CD4-positive, alpha-beta T cell treated with Interleukin-12 subunit alpha and Interleukin-12 subunit beta, for 1 hour (primary cell): ENCODE measurements around the gene ALG12.

Experiments used
- DNase-seq: peaks from one replicate; pipeline ENCODE4 v3.0.0-alpha.2; 2020

The ALG12 gene

DNA sequence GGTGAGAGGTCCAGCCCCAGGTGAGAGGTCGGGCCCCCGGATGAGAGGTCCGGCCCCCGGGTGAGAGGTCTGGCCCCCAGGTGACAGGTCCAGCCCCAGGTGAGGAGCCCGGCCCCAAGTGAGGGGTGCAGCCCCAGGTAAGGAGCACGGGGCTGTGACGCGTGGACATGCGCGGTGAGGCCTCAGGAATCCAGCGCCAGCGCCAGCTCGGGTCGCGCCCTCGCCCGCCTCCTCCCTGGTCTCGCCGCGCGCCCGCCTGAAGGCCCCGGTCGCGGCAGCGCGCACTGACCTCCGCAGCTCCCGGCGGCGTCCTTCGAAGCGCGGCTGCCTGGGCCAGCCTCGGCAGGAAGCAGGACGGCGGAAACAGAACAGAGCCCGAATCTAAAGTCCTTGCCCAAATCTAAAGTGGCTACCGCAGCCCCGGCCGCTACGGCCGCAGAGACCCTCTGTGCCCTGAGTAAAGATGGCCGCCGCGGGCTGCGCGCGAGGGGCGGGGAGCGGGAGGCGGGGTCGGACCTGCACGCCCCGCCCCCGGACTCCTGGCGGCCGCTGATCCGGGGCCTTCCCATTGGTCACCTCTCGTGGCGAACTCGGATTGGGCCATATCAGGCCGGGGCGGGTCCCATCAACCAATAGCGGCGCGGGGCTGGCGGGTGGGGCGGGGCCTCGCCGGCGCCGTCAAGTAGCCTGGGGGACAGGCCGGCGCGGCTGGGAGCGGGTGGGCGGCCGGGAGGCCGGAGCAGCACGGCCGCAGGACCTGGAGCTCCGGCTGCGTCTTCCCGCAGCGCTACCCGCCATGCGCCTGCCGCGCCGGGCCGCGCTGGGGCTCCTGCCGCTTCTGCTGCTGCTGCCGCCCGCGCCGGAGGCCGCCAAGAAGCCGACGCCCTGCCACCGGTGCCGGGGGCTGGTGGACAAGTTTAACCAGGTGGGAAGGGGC is at the start of gene ALG12, which contains the start of gene CRELD2:
Gene ALG12 (minus strand): TSS at position 465 of the 937 bp plus-strand sequence. CDS start 4,673 bp downstream, outside the sequence.
Gene CRELD2 (plus strand): TSS at position 661 of the 937 bp plus-strand sequence. CDS start 136 bp downstream, at position 797.
- peak; percentile 97 for DNase-seq

DNA sequence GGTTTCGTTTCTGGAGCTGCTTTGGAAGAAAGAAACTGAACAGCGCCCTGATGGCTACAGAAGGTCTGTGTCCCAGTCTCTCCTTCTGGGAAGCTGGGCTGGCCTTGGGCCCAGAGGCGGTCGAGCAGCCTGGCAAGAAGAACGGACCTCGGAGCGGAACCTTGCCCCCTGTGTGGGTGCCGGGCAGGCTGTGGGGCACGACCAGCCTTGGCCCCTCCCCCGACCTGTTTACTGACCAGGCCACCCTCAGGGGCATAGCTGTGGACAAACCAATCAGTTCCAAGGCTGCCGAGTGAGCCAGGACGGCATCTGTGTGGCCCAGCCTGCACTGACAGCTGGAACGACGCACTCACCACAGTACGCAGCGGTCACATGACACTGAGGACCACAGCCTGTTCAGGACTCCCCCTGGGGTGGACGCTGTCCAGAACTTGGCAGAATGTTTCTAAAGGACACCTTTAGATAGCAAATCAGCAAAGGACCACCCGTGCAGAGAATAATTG is 49.5 kb upstream of the ALG12 start:
- DNase-seq, result no peak

DNA sequence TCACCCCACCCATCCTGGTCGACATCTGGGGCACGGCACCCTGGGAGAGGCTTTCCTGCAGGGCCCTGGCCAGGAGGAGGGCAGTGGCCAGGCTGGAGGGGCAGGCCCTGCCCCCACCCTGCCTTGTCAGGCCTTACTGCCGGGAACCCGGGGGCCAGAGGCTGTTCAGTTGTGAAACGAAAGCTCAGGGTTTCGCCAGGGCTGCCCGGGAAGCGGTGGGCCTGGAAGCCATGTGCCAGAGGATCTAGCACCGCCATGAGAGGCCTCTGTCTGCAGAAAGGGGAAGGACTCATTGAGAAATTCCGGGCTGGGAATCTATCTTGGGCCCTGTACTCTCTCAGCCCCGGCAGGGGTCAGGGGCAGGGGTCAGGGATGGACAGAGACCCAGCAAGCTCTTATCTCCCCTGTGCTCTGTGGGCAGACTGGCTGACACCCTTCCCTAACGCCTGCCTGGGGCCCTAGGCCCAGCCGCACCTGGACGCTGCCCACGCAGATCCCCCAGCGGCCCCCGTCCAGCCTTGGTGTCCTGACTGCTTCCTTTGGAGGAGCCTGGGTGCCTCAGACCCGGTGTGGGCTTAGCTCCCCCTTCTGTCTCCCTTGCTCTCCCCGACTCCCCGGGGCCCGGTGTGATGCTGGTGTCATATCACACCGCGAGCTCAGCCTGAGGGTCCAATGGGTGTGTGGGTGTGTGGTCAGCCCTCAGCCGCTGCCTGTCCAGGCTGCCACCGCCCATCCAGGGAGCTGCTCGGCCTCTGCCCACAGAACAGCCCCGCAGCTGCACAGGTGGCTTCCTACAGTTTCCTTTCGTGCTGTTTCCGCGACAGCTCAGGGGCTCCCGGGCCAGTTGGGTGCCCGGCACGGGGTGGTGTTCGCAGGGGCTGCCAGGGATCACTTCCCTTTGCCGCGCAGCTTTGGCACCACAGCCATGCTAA is 48.8 kb upstream of the ALG12 start:
- peak; percentile 27 for DNase-seq

DNA sequence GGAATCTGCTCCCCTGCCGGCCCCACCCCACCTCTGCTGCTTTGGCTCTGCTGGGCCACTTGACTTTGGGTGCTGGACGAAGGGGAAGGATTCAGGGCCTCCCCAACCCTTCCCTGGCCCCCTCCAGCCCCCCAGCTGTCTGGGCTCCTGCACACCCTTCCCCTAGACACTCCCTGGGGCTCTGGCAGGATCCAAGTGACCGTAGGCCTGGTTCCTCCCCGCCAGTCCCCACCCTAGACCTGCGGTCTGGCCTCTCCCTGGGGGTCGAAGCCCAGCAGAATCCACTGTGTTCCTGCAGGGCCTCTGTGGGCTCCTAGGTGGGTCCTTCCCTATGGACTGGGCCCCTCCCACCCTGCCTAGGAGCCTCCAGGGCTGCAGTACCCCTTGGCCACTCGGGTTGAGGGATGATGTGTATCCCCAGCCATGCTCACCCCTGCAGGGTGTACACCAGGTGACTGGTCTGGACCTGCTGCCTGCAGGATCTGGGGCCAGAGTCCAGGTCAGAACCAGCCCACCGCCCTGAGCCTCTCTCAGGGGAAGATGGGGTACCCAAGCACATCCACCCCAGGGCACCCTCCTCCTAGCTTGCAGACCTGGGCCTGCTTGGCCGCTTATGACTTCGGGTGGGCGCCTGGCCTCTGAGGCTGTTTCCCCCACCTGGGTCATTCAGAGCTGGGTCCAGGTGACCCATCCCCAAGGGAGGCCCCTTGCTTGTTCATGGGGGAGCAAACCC is 48.0 kb upstream of the ALG12 start:
- peak; percentile 17 for DNase-seq

DNA sequence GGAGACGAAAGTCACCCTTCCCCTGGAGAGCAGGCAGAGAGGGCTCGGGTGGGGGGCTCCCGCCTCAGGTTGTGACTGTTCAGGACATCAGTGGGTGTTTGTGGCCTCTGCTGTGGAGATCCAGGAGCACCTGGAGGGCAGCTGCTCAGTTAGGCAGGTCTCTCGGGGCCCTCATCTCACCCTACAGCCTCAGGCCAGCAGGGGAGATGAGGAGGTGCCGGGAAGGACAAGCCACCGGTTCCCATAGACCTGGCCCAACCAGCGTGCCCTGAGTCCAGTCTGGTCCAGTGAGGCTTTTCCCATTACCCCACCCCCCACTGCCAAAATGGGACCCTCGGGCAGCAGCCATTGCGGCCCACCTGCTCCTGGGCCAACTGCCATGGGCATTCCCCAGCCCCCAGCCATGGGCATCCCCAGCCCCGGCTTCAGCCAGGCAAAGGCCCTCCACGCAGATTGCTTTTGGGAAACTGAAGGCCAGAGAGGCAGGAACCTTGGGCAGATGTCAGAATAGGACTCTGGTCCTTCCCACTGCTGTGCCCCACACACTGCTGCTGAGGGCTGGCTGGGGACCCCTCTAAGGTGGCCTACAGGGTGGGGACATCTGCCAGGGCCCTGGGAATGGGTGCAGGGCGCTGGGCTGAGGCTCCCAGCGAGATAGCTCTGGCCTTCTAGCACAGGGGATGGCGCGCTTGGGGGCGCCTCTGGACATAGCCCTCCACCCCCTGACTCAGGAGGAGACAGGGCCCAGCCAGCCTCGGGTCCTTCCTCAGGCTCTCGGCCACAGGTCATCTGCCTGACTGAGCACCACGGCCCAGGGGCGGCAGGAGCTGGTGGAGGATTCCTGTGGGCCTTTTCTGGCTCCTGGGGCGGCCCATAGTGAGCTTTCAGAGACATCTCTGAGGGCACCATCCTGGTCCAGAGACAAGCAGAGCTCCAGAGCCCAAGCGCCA is 47.1 kb upstream of the ALG12 start:
- DNase-seq, result peak; percentile 24

DNA sequence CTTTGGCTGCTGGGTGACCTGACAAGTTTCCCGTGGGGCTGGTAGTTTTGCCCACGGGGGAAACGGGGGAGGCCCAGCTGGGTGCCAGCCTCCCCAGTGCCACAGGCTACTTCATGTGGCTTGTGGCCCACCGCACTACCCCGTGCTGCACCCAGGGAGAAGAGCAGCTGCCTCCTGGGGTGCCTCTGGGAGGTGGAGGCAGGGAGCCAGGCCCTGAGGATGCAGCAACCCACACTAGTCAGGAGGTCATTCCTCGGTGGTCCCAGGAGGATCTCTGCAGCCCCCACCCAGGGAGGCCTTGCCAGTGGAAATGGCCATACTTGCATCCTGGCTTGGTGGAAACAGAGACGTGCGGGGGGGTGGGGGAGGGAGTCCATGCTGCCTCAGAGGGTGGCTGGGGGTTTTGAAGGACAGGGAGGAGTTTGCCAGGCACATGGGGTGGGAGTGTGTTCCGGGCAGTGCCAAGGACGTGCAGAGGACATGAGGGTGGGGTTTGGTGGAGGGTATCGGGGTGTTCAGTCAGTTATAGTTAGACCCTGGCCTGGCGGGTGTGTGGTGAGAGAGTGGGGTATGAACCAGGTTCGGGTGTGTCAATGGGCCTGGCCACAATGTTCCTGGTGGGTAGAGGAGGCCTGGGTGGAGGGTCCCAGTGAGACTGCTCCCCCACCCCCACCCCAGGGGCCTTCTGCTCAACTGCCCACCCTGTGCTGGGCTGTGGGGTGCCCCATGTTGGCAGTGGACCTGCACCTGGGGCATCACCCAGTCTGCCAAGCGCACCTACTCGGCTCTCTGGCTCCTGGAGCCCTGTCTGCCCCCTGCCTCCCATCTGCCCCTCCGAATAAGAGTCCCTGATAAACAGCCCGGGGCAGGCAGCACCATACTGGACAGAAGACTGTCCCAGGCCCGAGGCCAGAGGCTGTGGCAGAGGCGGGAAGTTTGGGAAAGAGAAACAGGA is 46.2 kb upstream of the ALG12 start:
- peak; percentile 55 for DNase-seq

DNA sequence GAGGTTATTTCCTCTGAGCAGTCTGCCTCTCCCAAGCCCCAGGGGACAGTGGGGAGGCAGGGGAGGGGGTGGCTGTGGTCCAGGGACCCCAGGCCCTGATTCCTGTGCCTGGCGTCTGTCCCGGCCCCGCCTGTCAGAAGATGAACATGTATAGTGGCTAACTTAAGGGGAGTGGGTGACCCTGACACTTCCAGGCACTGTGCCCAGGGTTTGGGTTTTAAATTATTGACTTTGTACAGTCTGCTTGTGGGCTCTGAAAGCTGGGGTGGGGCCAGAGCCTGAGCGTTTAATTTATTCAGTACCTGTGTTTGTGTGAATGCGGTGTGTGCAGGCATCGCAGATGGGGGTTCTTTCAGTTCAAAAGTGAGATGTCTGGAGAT is 45.4 kb upstream of the ALG12 start:
- DNase-seq, result peak; percentile 13

DNA sequence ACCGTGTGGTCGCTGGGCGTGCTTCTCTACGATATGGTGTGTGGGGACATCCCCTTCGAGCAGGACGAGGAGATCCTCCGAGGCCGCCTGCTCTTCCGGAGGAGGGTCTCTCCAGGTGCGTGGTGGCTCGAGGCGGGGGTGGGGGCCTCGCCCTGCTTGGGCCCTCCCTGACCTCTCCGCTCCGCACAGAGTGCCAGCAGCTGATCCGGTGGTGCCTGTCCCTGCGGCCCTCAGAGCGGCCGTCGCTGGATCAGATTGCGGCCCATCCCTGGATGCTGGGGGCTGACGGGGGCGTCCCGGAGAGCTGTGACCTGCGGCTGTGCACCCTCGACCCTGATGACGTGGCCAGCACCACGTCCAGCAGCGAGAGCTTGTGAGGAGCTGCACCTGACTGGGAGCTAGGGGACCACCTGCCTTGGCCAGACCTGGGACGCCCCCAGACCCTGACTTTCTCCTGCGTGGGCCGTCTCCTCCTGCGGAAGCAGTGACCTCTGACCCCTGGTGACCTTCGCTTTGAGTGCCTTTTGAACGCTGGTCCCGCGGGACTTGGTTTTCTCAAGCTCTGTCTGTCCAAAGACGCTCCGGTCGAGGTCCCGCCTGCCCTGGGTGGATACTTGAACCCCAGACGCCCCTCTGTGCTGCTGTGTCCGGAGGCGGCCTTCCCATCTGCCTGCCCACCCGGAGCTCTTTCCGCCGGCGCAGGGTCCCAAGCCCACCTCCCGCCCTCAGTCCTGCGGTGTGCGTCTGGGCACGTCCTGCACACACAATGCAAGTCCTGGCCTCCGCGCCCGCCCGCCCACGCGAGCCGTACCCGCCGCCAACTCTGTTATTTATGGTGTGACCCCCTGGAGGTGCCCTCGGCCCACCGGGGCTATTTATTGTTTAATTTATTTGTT is 44.8 kb upstream of the ALG12 start:
- DNase-seq, result no peak

DNA sequence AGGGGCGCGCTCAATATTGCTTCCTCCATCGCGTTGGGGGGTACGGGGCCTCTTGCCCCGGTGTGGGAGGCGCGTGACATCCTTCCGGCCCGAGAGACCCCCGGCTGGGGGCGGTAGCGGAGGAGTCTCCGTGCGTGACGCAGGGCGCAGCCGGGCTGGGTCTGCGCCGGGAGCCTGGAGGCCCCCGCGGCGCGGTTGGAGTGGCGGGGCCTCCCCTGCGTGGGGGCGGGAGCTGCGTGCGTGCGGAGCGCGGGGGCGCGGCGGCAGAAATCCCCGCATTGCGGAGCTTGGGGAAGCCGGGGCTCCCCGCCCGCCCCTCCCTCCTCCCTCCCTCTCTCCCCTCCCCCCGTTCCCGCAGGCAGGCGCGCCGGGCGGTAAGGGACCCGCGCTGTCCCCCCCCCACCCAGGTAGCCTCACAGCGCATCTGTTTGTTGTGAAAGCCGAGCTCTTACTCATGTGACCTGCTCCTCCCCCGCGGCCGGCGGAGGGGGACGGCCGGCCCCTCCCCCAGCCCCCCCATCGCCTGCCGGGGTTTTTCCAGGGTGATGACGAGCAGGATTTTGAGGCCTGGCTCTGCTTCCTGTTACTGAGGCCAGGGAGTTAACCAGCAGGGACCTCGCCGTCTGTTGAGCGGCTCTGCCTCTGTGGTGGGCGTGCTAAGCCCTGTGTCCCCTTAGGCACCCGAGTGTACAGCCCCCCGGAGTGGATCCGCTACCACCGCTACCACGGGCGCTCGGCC is 43.9 kb upstream of the ALG12 start:
- peak; percentile 93 for DNase-seq

DNA sequence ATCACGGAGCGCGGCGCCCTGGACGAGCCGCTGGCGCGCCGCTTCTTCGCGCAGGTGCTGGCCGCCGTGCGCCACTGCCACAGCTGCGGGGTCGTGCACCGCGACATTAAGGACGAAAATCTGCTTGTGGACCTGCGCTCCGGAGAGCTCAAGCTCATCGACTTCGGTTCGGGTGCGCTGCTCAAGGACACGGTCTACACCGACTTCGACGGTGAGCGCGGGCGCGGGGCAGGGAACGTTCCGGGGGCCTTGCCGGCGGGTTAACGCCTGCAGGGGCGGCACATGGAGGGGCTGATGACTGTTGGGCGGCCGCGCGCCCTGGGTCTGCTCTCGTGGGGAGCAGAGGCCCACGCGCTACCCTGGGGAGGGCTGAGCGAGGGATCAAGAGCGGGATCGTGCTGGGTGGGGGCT is 43.4 kb upstream of the ALG12 start:
- DNase-seq, result no peak

DNA sequence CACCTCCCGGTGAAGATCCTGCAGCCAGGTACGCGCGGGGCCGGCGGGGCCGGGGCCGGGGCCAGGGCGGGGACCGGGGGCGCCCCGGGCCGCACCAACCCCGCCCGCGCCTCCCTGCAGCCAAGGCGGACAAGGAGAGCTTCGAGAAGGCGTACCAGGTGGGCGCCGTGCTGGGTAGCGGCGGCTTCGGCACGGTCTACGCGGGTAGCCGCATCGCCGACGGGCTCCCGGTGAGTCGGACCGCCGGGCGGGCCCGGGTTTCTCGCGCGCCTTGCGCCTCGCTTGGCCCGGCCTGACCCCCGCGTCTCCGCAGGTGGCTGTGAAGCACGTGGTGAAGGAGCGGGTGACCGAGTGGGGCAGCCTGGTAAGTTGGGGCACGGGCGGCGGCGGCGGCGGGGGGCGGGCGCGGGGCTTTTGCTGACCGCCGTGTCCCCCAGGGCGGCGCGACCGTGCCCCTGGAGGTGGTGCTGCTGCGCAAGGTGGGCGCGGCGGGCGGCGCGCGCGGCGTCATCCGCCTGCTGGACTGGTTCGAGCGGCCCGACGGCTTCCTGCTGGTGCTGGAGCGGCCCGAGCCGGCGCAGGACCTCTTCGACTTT is 42.9 kb upstream of the ALG12 start:
- peak; percentile 46 for DNase-seq

DNA sequence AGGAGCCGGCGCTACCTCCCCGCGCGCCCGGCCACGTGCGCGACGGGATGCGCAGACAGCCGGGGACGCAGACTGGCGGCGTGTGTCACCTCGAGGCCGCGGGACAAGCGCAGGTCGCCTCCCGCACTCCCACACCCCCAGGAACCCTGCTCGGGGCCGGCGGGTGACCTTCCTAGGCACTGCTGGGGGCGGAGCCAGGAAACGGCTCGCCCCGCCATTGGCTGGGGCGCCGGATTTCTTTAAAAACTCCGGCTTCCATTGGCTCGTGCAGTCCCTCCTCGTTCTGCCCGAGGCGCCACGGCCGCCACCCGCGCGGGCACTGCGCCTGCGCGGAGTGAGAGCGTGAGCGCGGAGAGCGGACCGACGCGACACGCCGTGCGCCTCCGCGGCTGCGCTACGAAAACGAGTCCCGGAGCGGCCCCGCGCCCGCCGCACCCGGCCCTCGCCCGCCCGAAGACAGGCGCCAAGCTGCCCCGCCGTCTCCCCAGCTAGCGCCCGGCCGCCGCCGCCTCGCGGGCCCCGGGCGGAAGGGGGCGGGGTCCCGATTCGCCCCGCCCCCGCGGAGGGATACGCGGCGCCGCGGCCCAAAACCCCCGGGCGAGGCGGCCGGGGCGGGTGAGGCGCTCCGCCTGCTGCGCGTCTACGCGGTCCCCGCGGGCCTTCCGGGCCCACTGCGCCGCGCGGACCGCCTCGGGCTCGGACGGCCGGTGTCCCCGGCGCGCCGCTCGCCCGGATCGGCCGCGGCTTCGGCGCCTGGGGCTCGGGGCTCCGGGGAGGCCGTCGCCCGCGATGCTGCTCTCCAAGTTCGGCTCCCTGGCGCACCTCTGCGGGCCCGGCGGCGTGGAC is 42.1 kb upstream of the ALG12 start, which contains the start of gene PIM3:
Gene PIM3 (plus strand): TSS at position 614 of the 846 bp plus-strand sequence. CDS start 176 bp downstream, at position 790.
- peak; percentile 96 for DNase-seq

DNA sequence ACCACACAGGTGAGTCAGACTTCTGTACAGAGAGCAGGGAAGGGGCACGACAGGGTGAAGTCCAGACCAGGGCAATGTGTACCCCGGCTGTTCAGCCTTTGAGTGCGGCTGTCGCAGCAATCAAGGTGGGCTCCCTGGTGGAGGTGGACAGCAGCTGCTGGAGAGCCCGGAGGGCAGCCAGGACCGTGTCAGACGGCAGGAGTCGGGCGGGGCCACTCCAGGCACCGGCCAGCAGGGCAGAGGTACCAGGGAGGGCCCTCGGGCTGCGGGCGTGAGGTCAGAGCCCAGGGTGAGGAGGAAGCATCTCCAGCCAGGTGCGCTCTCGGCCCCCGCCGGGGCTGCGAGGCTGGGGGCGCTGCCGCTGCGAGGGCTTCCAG is 41.5 kb upstream of the ALG12 start:
- no peak for DNase-seq

DNA sequence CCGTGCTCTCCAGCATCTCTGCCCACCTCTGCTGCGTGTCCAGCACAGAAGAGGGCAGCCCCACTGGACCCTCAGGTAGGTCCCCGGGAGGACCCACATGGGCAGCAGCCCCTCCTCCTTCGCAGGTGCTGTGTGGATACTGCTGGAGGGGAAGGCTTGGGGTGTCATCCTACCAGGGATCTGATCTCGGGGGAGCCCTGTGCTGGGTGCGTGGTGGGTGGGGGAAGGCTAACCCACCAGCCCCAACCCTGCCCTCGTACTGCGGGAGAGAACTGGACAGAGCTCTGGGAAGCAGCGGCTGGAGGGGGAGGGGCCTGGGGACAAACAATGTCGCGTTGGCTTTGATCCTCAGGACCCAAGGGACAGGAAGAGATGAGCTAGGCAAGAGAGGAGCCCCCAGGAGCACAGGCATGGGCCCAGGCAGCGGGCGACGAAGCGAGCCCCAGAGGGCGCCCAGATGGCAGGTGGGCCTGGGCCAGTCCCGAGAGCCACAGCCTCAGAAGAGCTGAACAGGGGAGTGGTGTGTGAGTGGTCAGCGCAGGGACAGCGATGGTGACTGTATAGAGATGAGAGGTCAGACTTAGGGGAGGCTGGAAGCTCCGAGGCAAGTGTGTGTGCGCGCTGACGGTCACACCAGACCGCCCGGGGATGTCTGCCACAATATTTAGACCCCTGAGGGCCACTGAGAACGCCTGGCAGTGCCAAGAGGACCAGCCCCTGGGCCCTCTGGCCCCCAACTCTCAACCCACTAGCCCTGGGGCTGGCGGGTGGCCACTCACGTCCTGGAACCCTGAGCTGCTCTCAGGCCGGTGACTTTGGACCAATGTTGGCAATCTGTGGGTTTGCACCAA is 40.9 kb upstream of the ALG12 start:
- DNase-seq, result no peak

DNA sequence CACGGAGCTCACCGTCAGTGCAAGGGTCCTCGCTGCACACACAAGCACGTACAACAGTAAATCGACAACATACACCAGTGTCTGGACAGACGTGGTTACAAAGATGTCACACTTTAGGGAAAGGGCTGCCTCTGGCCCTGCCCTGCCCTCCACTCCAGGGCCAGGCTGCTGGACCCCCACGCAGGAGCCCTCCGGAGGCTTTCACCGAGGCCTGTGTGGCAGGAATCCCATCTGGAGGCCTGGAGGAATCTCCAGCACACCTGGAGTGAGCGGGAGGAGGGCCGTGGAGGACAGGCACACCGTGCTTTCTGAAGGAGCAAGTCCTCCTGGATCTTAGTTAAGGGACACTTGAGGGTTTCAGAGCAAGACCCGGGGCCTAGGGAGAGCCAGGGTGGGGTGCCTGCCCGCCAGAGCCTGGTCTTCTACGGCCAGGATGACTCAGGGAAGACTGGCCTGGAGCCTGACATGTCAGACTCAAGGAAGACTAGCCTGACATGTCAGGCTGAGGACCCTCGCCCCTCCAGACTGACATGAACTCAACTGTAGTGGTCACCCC is 40.2 kb upstream of the ALG12 start:
- DNase-seq, result no peak
